HepG2 (cell line): ENCODE measurements around the gene GSTT2. TPM values are rescaled to one million over a fixed set of nuclear protein-coding genes. Genes with fewer than 3 reads are reported as not detected.

Source experiments
- ATAC-seq: fragments of 200-7000 bp; cut with Tn5 transposase; 3 replicates; pipeline ENCODE4 v1.9.1; 2020; ENCODE audit warnings: mild to moderate bottlenecking, moderate library complexity
- BruUV-seq: library from RNA; stranded (reverse); fragments of 400-500 nt; replicated peaks from 2 replicates; lab custom pipeline; 2021; lab: Mats Ljungman, UMichigan
- CTCF ChIA-PET: fragments of 300-600 bp; formaldehyde crosslinking; extraction: SDS; loops from one replicate; lab custom pipeline; 2021; ENCODE audit warnings: low total read pairs, inconsistent platforms, low intra/inter-chr PET ratio; lab: Yijun Ruan, JAX
- POLR2A ChIA-PET: fragments of 350-600 bp; sonication (Branson Sonifier 250); formaldehyde crosslinking; loops from one replicate; lab custom pipeline; 2020; ENCODE audit warnings: antibody characterized with exemption, inconsistent platforms; lab: Yijun Ruan, JAX
- DNase-seq: peaks from one replicate; pipeline ENCODE4 v3.0.0-alpha.2; 2015; ENCODE audit warnings: low spot score
- FAIRE-seq: peaks from 3 replicates; lab custom pipeline; 2011; peaks lifted over from hg19 to GRCh38; lab: Jason Lieb, UNC
- H2AFZ ChIP-seq: one replicate; pipeline ENCODE4 v1.6.1; 2011; ENCODE audit warnings: low read length, inconsistent platforms
- H3K27ac ChIP-seq: fragments of 300-600 bp; 3 replicates; pipeline ENCODE4 v1.8.0; 2011; ENCODE audit warnings: mixed run types, mild to moderate bottlenecking, mixed read lengths, low read length, inconsistent platforms; ENCODE audit not compliant: insufficient read depth; ENCODE audit errors: extremely low read length
- H3K27me3 ChIP-seq, 2 experiments: fragments of 200-600 bp in 1 of 2; 2 replicates in 1 of 2; 3 replicates in 1 of 2; pipeline versions ENCODE4 v1.6.0 to v1.8.0; 2011; ENCODE audit warnings: low read length in 2 of 2, mild to moderate bottlenecking in 2 of 2, moderate library complexity in 2 of 2, inconsistent platforms in 1 of 2; ENCODE audit not compliant: insufficient read depth in 2 of 2, control insufficient read depth in 1 of 2
- H3K36me3 ChIP-seq, 2 experiments: fragments of 200-600 bp in 1 of 2; replicated peaks in 1 of 2; 2 replicates in 1 of 2; 3 replicates in 1 of 2; pipeline versions ENCODE4 v1.5.1 to v1.8.0; 2011; ENCODE audit warnings: low read length in 2 of 2, inconsistent platforms in 1 of 2; ENCODE audit not compliant: insufficient read depth in 2 of 2, control insufficient read depth in 1 of 2
- H3K4me1 ChIP-seq: 2 replicates; pipeline ENCODE4 v1.5.1; 2012; ENCODE audit warnings: low read length, inconsistent platforms; ENCODE audit not compliant: insufficient read depth
- H3K4me2 ChIP-seq: 2 replicates; pipeline ENCODE4 v1.6.0; 2011; ENCODE audit warnings: low read depth, low read length, inconsistent platforms
- H3K4me3 ChIP-seq, 3 experiments: fragments of 200-600 bp in 1 of 3; sonication (generic), shearing (Covaris generic) in 1 of 3; replicated peaks in 1 of 3; 2 replicates each; pipeline ENCODE4 v1.5.1; 2011 to 2016; ENCODE audit warnings: low read length in 3 of 3, inconsistent platforms in 2 of 3, low read depth in 2 of 3, mild to moderate bottlenecking in 2 of 3, control low read depth in 1 of 3, mixed read lengths in 1 of 3; ENCODE audit not compliant: insufficient read depth in 1 of 3
- H3K79me2 ChIP-seq: one replicate; pipeline ENCODE4 v1.6.1; 2011; ENCODE audit warnings: low read length, inconsistent platforms; ENCODE audit not compliant: insufficient read depth
- H3K9ac ChIP-seq: 2 replicates; pipeline ENCODE4 v1.6.0; 2011; ENCODE audit warnings: mild to moderate bottlenecking, low read depth, low read length, inconsistent platforms; ENCODE audit not compliant: insufficient read depth
- H3K9me3 ChIP-seq: 2 replicates; pipeline ENCODE4 v1.5.1; 2012; ENCODE audit warnings: mild to moderate bottlenecking, low read length
- H4K20me1 ChIP-seq: 2 replicates; pipeline ENCODE4 v1.6.0; 2011; ENCODE audit warnings: inconsistent platforms, mild to moderate bottlenecking, low read length, moderate library complexity; ENCODE audit not compliant: insufficient read depth
- GFI1 ChIP-seq: sonication (generic); formaldehyde crosslinking; IDR thresholded peaks from 2 replicates; pipeline ENCODE4 v1.5.0; 2020; ENCODE audit warnings: missing genetic modification reagents, mild to moderate bottlenecking, borderline replicate concordance
- MAFF ChIP-seq: IDR thresholded peaks from 2 replicates; pipeline ENCODE4 v1.6.1; 2011; ENCODE audit warnings: low read depth, low read length, improper control_type of control experiment
- MAFK ChIP-seq, 2 experiments: IDR thresholded peaks in 1 of 2; conservative IDR thresholded peaks in 1 of 2; 2 replicates each; pipeline ENCODE4 v1.6.1; 2011; ENCODE audit warnings: improper control_type of control experiment in 2 of 2, low read length in 2 of 2
- MZF1 ChIP-seq: sonication (generic); formaldehyde crosslinking; IDR thresholded peaks from 2 replicates; pipeline ENCODE4 v1.8.1; 2023; ENCODE audit warnings: mild to moderate bottlenecking, missing genetic modification reagents, borderline replicate concordance
- PLSCR1 ChIP-seq: sonication (generic); formaldehyde crosslinking; IDR thresholded peaks from 2 replicates; pipeline ENCODE4 v1.5.0; 2020; ENCODE audit warnings: missing genetic modification reagents, mild to moderate bottlenecking, borderline replicate concordance
- PREB ChIP-seq: sonication (generic); formaldehyde crosslinking; IDR thresholded peaks from 2 replicates; pipeline ENCODE4 v1.4.0; 2020; ENCODE audit warnings: missing genetic modification reagents
- RORA ChIP-seq: sonication (generic); formaldehyde crosslinking; IDR thresholded peaks from 2 replicates; pipeline ENCODE4 v1.5.0; 2020; ENCODE audit warnings: mild to moderate bottlenecking, missing genetic modification reagents, moderate library complexity
- SP2 ChIP-seq: sonication (generic); formaldehyde crosslinking; IDR thresholded peaks from 2 replicates; pipeline ENCODE4 v1.5.1; 2020; ENCODE audit warnings: mild to moderate bottlenecking, missing genetic modification reagents
- SYNCRIP ChIP-seq: fragments of 200-400 bp; formaldehyde crosslinking; IDR thresholded peaks from 2 replicates; pipeline ENCODE4 v1.6.1; 2018; ENCODE audit warnings: mild to moderate bottlenecking, low read depth, low read length; ENCODE audit not compliant: insufficient read depth
- ZBTB39 ChIP-seq: sonication (generic); formaldehyde crosslinking; IDR thresholded peaks from 2 replicates; pipeline ENCODE4 v1.5.0; 2020; ENCODE audit warnings: missing genetic modification reagents
- ZKSCAN1 ChIP-seq: fragments of 150-350 bp; IDR thresholded peaks from 2 replicates; pipeline ENCODE4 v1.6.1; 2014; ENCODE audit warnings: low read length
- ZNF558 ChIP-seq: sonication (generic); formaldehyde crosslinking; IDR thresholded peaks from 2 replicates; pipeline ENCODE4 v1.9.0; 2022; ENCODE audit warnings: mild to moderate bottlenecking, missing genetic modification reagents, borderline replicate concordance
- WGBS: methylation state at CpG from one replicate; pipeline ENCODE4 v1.1.6; 2017; ENCODE audit warnings: low lambda C conversion rate; 5-methylcytosine and 5-hydroxymethylcytosine counted together
- in situ Hi-C: cut with HindIII; loops from 2 replicates; pipeline ENCODE4 v1.10.0; 2017; ENCODE audit warnings: low pct_unique_long_range_greater_than_20kb; ENCODE audit not compliant: extremely low pct_ligation_motif_present
- intact Hi-C: fragments of 100-400 bp; cut with micrococcal nuclease; formaldehyde crosslinking; loops from one replicate; pipeline ENCODE4 v1.10.0; 2022; ENCODE audit not compliant: unreplicated experiment
- polyA plus RNA-seq, 8 experiments: library from polyadenylated mRNA; depleted of rRNA in 3 of 8; stranded (reverse) in 7 of 8; unstranded in 1 of 8; fragments of >200 nt; fragmentation: Illumina TruSeq in 4 of 8; extraction: Trizol in 4 of 8; gene quantifications; 2 replicates each; pipeline versions ENCODE4 v1.2.1 to v1.2.3, GENCODE V29; 2011 to 2016; ENCODE audit warnings: low read depth in 4 of 8, missing spikeins in 1 of 8, mixed read lengths in 1 of 8; ENCODE audit not compliant: insufficient read depth in 1 of 8
- total RNA-seq, 5 experiments: library from RNA; depleted of rRNA; stranded (reverse); fragments of >200 nt; fragmentation: Illumina TruSeq; extraction: Trizol; gene quantifications; 2 replicates each; pipeline ENCODE4 v1.2.3, GENCODE V29; 2016; ENCODE audit warnings: low read depth in 1 of 5

The GSTT2 gene
- total and polyA plus RNA-seq, 2 of the 13 experiments (the other 11 are each of a cell fraction or from before 2014, with no cell fraction given) = not detected

GRCh38 chr22:24027991-24028390 lies 48.1 kb downstream of the GSTT2 start:
- DNase-seq (no peak), ATAC-seq (no peak), FAIRE-seq (no peak)
- H3K79me2 ChIP-seq = peaks cover 96% of the 10 kb centered on the region
- H4K20me1 ChIP-seq = no peaks in the 10 kb centered on the region
- intact Hi-C loops (no loop called here), in situ Hi-C loops (no loop called here)
- no peak overlapping the region for H3K4me2 ChIP-seq
- WGBS = 82% methylated on average over 2 of the region's 2 CpGs
- TF ChIP-seq MAFF (peak; percentile 52; the same call in 1 of the 2 replicates), PLSCR1 (CRISPR knock-in tag) (no peak), MAFK (conservative IDR thresholded peaks at IDR 0.05 in 1 of 2, IDR thresholded peaks at IDR 0.05 in 1 of 2; ENCODE audit: low read length in 2 of 2) (peak in 1 of 2 experiments; percentile 66; a peak in 2 of 4 replicates)
- peaks cover 31% of the 10 kb centered on the region for H3K4me1 ChIP-seq
- BruUV-seq = TSS peak; percentile 20
- H3K36me3 ChIP-seq = peaks cover 1 to 11% of the 10 kb centered on the region in 2 experiments
- H3K9me3 ChIP-seq = no peaks in the 10 kb centered on the region
- H2AFZ ChIP-seq = no peak overlapping the region
- H3K27ac ChIP-seq = no peak overlapping the region
- ChIA-PET CTCF (no interaction called here), POLR2A (no interaction called here)
- no peak overlapping the region for H3K9ac ChIP-seq
- H3K27me3 ChIP-seq = no peaks in the 10 kb centered on the region
- no peak overlapping the region for H3K4me3 ChIP-seq

- no peak overlapping the region for H3K9ac ChIP-seq
- in situ Hi-C loops (no loop called here), intact Hi-C loops (no loop called here)
- FAIRE-seq (no peak), DNase-seq (no peak), ATAC-seq (no peak)
- no peak overlapping the region for H3K4me2 ChIP-seq
- peaks cover 1 to 11% of the 10 kb centered on the region in 2 experiments for H3K36me3 ChIP-seq
- H3K27me3 ChIP-seq = no peaks in the 10 kb centered on the region
- ChIA-PET CTCF (no interaction called here), POLR2A (no interaction called here)
- no peak overlapping the region for H3K27ac ChIP-seq
- 0 out of 2 replicates have a peak, but pooled peaks cover 2% of the 10 kb centered on the region for H4K20me1 ChIP-seq
- peaks cover 97% of the 10 kb centered on the region for H3K79me2 ChIP-seq
- H2AFZ ChIP-seq = no peak overlapping the region
- no TSS peak for BruUV-seq
- TF ChIP-seq SP2 (CRISPR knock-in tag) = no peak
- TF ChIP-seq RORA = no peak
- no peak for TF ChIP-seq ZNF558
- TF ChIP-seq GFI1 (CRISPR knock-in tag) = no peak
- TF ChIP-seq SYNCRIP = no peak
- TF ChIP-seq PREB (CRISPR knock-in tag) = no peak
- TF ChIP-seq MZF1 (CRISPR knock-in tag) = no peak
- no peak for TF ChIP-seq ZBTB39 (CRISPR knock-in tag)
- no peak for TF ChIP-seq ZKSCAN1
- H3K4me3 ChIP-seq = no peak overlapping the region
- H3K9me3 ChIP-seq = no peaks in the 10 kb centered on the region
- H3K4me1 ChIP-seq = peaks cover 28% of the 10 kb centered on the region
- 69% methylated on average over 2 of the region's 2 CpGs for WGBS
Measured at GRCh38 chr22:24028533-24028932, 48.6 kb downstream of the GSTT2 start.
